SK-N-SH (cell line): ENCODE results near the gene DDR1. TPM values are rescaled to one million over a fixed set of nuclear protein-coding genes. Genes with fewer than 3 reads are reported as not detected.

Experiments used
- CTCF ChIA-PET: fragments of 300-600, 350-600 bp; formaldehyde crosslinking; extraction: SDS; loops from one replicate; lab custom pipeline; 2021; lab: Yijun Ruan, JAX
- POLR2A ChIA-PET: fragments of 350-600 bp; sonication (Branson Sonifier 250); formaldehyde crosslinking; extraction: SDS; loops from one replicate; lab custom pipeline; 2020; ENCODE audit warnings: antibody characterized with exemption, inconsistent platforms; lab: Yijun Ruan, JAX
- DNase-seq: peaks from one replicate; pipeline ENCODE4 v3.0.0; 2012
- H2AFZ ChIP-seq: fragments of 200-600 bp; sonication (generic); 2 replicates; pipeline ENCODE4 v1.8.1; 2016; ENCODE audit warnings: antibody characterized with exemption, mild to moderate bottlenecking, low read depth
- H3F3A ChIP-seq: fragments of 200-600 bp; sonication (generic); replicated peaks from 2 replicates; pipeline ENCODE3; 2016; ENCODE audit warnings: antibody characterized with exemption, mild to moderate bottlenecking; ENCODE audit not compliant: insufficient read depth
- H3K27ac ChIP-seq, 2 experiments: fragments of 200-500 bp in 1 of 2; fragments of 200-600 bp in 1 of 2; sonication (Bioruptor generic) in 1 of 2; sonication (generic), shearing (Covaris generic) in 1 of 2; 2 replicates each; pipeline versions ENCODE4 v1.5.1 to v1.6.1; 2014 to 2016; ENCODE audit warnings: low read depth in 2 of 2, inconsistent platforms in 1 of 2, low read length in 1 of 2, mild to moderate bottlenecking in 1 of 2, mixed read lengths in 1 of 2
- H3K27me3 ChIP-seq: fragments of 200-600 bp; sonication (generic), shearing (Covaris generic); 2 replicates; pipeline ENCODE4 v1.6.1; 2016; ENCODE audit warnings: mixed run types; ENCODE audit not compliant: insufficient read depth
- H3K36me3 ChIP-seq, 2 experiments: fragments of 200-500 bp in 1 of 2; fragments of 200-600 bp in 1 of 2; sonication (Bioruptor generic) in 1 of 2; sonication (generic) in 1 of 2; replicated peaks in 1 of 2; 2 replicates each; pipeline versions ENCODE3 to v1.5.1; 2014 to 2016; ENCODE audit warnings: low read length in 1 of 2, mild to moderate bottlenecking in 1 of 2; ENCODE audit not compliant: insufficient read depth in 2 of 2, control insufficient read depth in 1 of 2
- H3K4me1 ChIP-seq, 2 experiments: fragments of 200-500 bp in 1 of 2; fragments of 200-600 bp in 1 of 2; sonication (Bioruptor generic) in 1 of 2; sonication (generic), shearing (Covaris generic) in 1 of 2; 2 replicates each; pipeline versions ENCODE4 v1.5.1 to v1.6.1; 2014 to 2016; ENCODE audit warnings: low read depth in 1 of 2, low read length in 1 of 2, mixed run types in 1 of 2; ENCODE audit not compliant: insufficient read depth in 2 of 2, control insufficient read depth in 1 of 2
- H3K4me2 ChIP-seq: fragments of 200-600 bp; sonication (generic), shearing (Covaris generic); 2 replicates; pipeline ENCODE4 v1.6.1; 2017; ENCODE audit warnings: mixed run types
- H3K4me3 ChIP-seq, 2 experiments: fragments of 200-500 bp in 1 of 2; fragments of 200-600 bp in 1 of 2; sonication (Bioruptor generic) in 1 of 2; sonication (generic), shearing (Covaris generic) in 1 of 2; 2 replicates each; pipeline versions ENCODE4 v1.5.1 to v1.8.1; 2014 to 2016; ENCODE audit warnings: low read depth in 2 of 2, inconsistent platforms in 1 of 2, low read length in 1 of 2, mild to moderate bottlenecking in 1 of 2, mixed read lengths in 1 of 2, moderate library complexity in 1 of 2
- H3K79me2 ChIP-seq: fragments of 200-600 bp; sonication (generic); 2 replicates; pipeline ENCODE4 v1.8.1; 2017; ENCODE audit warnings: mild to moderate bottlenecking; ENCODE audit not compliant: insufficient read depth
- H3K9ac ChIP-seq: fragments of 200-600 bp; sonication (generic); 2 replicates; pipeline ENCODE4 v1.6.1; 2017; ENCODE audit warnings: mixed run types
- H3K9me2 ChIP-seq: fragments of 200-600 bp; sonication (generic); 2 replicates; pipeline ENCODE4 v1.6.1; 2017; ENCODE audit warnings: mixed run types
- H3K9me3 ChIP-seq: fragments of 200-600 bp; sonication (generic); 2 replicates; pipeline ENCODE4 v1.6.1; 2017; ENCODE audit warnings: mixed run types, mild to moderate bottlenecking, moderate library complexity
- H4K20me1 ChIP-seq: fragments of 200-600 bp; sonication (generic); 2 replicates; pipeline ENCODE4 v1.6.1; 2017; ENCODE audit warnings: mild to moderate bottlenecking, mixed run types; ENCODE audit not compliant: insufficient read depth
- EP300 ChIP-seq, 2 experiments: IDR thresholded peaks; 2 replicates each; pipeline versions ENCODE4 v1.4.0 to v1.6.1; 2012; ENCODE audit warnings: borderline replicate concordance in 1 of 2, low read depth in 1 of 2, low read length in 1 of 2
- FOXM1 ChIP-seq: IDR thresholded peaks from 2 replicates; pipeline ENCODE4 v1.4.0; 2012; ENCODE audit warnings: low read depth, mild to moderate bottlenecking
- MXI1 ChIP-seq: IDR thresholded peaks from 2 replicates; pipeline ENCODE4 v1.6.1; 2012; ENCODE audit warnings: mild to moderate bottlenecking, low read depth, low read length, improper control_type of control experiment
- NFIC ChIP-seq: IDR thresholded peaks from 2 replicates; pipeline ENCODE4 v1.4.0; 2012; ENCODE audit warnings: borderline replicate concordance
- RAD21 ChIP-seq: IDR thresholded peaks from 2 replicates; pipeline ENCODE4 v1.6.1; 2012; ENCODE audit warnings: mild to moderate bottlenecking, low read length
- RFX5 ChIP-seq: IDR thresholded peaks from 2 replicates; pipeline ENCODE4 v1.6.1; 2012; ENCODE audit warnings: mild to moderate bottlenecking, improper control_type of control experiment, low read length
- RXRA ChIP-seq: IDR thresholded peaks from 2 replicates; pipeline ENCODE4 v1.4.0; 2012; ENCODE audit warnings: low read depth, mild to moderate bottlenecking, borderline replicate concordance
- USF2 ChIP-seq: fragments of 150-350 bp; IDR thresholded peaks from 2 replicates; pipeline ENCODE4 v1.6.1; 2017; ENCODE audit warnings: antibody characterized with exemption, low read length, low read depth, borderline replicate concordance
- YY1 ChIP-seq: IDR thresholded peaks from 2 replicates; pipeline ENCODE4 v1.4.0; 2012; ENCODE audit warnings: low read depth, mild to moderate bottlenecking
- whole genome bisulfite sequencing: methylation state at CpG from one replicate; pipeline ENCODE4 v1.1.6; 2017; ENCODE audit warnings: low lambda C conversion rate; 5-methylcytosine and 5-hydroxymethylcytosine counted together
- polyA plus RNA-seq, 3 experiments: library from polyadenylated mRNA; depleted of rRNA; stranded (reverse); fragments of >200 nt; gene quantifications; 2 replicates each; pipeline ENCODE4 v1.2.3, GENCODE V29; 2012
- TF ChIP-seq, protein P1 (sequence below): fragments of 200-600 bp; sonication (generic); IDR thresholded peaks from 2 replicates; pipeline ENCODE4 v1.6.1; 2017; ENCODE audit warnings: antibody characterized with exemption, mild to moderate bottlenecking, moderate library complexity

The DDR1 gene
- polyA plus RNA-seq, 1 of the 3 experiments (the other 2 are of a cell fraction), result 52.8 TPM

DNA sequence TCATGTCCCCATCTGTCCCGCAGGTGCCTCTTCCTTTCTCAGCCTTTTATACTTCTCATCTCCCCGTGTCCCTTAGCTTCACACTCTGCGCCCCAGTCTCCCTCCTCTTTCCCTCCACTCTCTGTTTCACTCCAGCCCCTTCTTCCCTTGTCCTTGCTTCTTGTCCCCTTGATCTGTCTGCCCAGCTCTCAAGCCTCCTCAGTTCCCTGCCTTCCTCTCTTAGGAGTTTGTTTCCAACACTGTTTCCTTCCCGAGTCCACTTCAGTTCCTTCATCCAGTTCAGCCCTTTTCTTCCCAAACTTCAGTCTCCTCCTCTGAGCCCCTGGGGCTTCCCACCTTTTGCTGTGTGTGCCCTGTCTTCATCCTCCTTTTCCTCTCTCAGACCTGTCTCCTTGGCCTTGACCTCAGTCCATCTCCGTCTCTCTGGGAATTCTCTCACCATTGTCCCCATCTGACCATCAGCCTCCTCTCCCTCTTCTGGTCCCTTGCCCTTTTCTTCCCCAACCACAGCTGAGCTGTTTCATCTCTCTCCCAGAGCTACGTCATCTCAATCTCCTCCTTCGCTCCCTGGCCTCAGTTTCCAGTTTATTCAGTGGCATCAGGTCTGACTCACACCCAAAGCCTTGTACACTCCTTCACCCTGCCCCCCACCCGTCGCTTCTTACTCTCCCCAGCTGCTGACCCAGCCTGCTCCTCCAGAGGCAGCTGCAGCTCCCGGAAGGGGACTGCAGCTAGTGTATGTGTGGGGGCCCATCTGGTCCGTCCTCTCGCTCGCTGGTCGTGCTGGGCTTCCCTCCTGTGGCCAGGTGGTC is 2.7 kb upstream of the DDR1 start:
- H3K27ac ChIP-seq, result no peak overlapping the region
- peak; percentile 13 for DNase-seq
- H3K9ac ChIP-seq, result no peak overlapping the region
- H3K4me1 ChIP-seq, result peaks cover 12 to 30% of the 10 kb centered on the region in 2 experiments; a peak in 3 of 4 replicates
- H3K79me2 ChIP-seq, result peaks cover 20% of the 10 kb centered on the region
- POLR2A ChIA-PET, result interaction anchor here (0.5 to 1.0 kb wide), 2 partner anchors 100 to 161 kb away, joined by 3 read pairs; no protein-coding TSS in a partner anchor
- H3F3A ChIP-seq, result peaks cover under 1% of the 10 kb centered on the region
- no peak overlapping the region for H3K4me3 ChIP-seq
- TF ChIP-seq USF2, result no peak
- TF ChIP-seq, protein P1, sequence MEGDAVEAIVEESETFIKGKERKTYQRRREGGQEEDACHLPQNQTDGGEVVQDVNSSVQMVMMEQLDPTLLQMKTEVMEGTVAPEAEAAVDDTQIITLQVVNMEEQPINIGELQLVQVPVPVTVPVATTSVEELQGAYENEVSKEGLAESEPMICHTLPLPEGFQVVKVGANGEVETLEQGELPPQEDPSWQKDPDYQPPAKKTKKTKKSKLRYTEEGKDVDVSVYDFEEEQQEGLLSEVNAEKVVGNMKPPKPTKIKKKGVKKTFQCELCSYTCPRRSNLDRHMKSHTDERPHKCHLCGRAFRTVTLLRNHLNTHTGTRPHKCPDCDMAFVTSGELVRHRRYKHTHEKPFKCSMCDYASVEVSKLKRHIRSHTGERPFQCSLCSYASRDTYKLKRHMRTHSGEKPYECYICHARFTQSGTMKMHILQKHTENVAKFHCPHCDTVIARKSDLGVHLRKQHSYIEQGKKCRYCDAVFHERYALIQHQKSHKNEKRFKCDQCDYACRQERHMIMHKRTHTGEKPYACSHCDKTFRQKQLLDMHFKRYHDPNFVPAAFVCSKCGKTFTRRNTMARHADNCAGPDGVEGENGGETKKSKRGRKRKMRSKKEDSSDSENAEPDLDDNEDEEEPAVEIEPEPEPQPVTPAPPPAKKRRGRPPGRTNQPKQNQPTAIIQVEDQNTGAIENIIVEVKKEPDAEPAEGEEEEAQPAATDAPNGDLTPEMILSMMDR, result no peak
- TF ChIP-seq RAD21, result no peak
- TF ChIP-seq NFIC, result no peak
- TF ChIP-seq EP300 (IDR thresholded peaks at IDR 0.05; ENCODE audit: borderline replicate concordance in 1 of 2, low read depth in 1 of 2, low read length in 1 of 2), result no peak
- no peak for TF ChIP-seq YY1
- TF ChIP-seq FOXM1, result no peak
- no peaks in the 10 kb centered on the region for H3K27me3 ChIP-seq
- no peak overlapping the region for H3K4me2 ChIP-seq
- H2AFZ ChIP-seq, result no peak overlapping the region
- H3K9me2 ChIP-seq, result no peaks in the 10 kb centered on the region
- WGBS, result 88% methylated on average over 14 of the region's 14 CpGs
- H3K36me3 ChIP-seq, result no peaks in the 10 kb centered on the region
- no peaks in the 10 kb centered on the region for H3K9me3 ChIP-seq
- CTCF ChIA-PET, result interaction anchor here (1.3 to 7.6 kb wide), 8 partner anchors 33 to 350 kb away, joined by 3 to 103 read pairs (median 9); partner anchors contain the start of gene VARS2
- H4K20me1 ChIP-seq, result no peaks in the 10 kb centered on the region

- peak; percentile 15 for DNase-seq
- no peak overlapping the region for H3K4me3 ChIP-seq
- no peak for TF ChIP-seq RFX5
- TF ChIP-seq RXRA, result no peak
- no peak for TF ChIP-seq MXI1
- no peak for TF ChIP-seq EP300 (IDR thresholded peaks at IDR 0.05; ENCODE audit: borderline replicate concordance in 1 of 2, low read depth in 1 of 2, low read length in 1 of 2)
- no peaks in the 10 kb centered on the region for H3K27me3 ChIP-seq
- no peak overlapping the region for H3K9ac ChIP-seq
- POLR2A ChIA-PET, result interaction anchor here (1.0 to 2.0 kb wide), 2 partner anchors 32 to 100 kb away, joined by 3 to 7 read pairs; partner anchors contain the start of gene VARS2
- peaks cover 12 to 34% of the 10 kb centered on the region in 2 experiments; a peak in 3 of 4 replicates for H3K4me1 ChIP-seq
- CTCF ChIA-PET, result interaction anchor here (1.0 to 7.6 kb wide), 9 partner anchors 11 to 350 kb away, joined by 3 to 103 read pairs (median 5); partner anchors contain the start of gene VARS2
- H3K9me3 ChIP-seq, result no peaks in the 10 kb centered on the region
- H3K79me2 ChIP-seq, result peaks cover 27% of the 10 kb centered on the region
- no peak overlapping the region for H3K27ac ChIP-seq
- H3K4me2 ChIP-seq, result no peak overlapping the region
- H3K36me3 ChIP-seq, result no peaks in the 10 kb centered on the region
- WGBS, result 77% methylated on average over 8 of the region's 8 CpGs
- no peaks in the 10 kb centered on the region for H3K9me2 ChIP-seq
- H3F3A ChIP-seq, result peaks cover 6% of the 10 kb centered on the region
- H2AFZ ChIP-seq, result no peak overlapping the region
- H4K20me1 ChIP-seq, result no peaks in the 10 kb centered on the region
Observed at GRCh38 chr6:30882204-30882758, 2.0 kb upstream of the DDR1 start.
